MCF 10A (cell line): ENCODE results near the gene COASY. TPM values are rescaled to one million over a fixed set of nuclear protein-coding genes. Genes with fewer than 3 reads are reported as not detected.
A peak's percentile ranks its signal among the peaks of the same experiment; 100 is the strongest.

ENCODE experiments used
- BruUV-seq: library from RNA; stranded (reverse); fragments of 400-500 nt; replicated peaks from 2 replicates; lab custom pipeline; 2021; lab: Mats Ljungman, UMichigan
- CTCF ChIA-PET: fragments of 300-600 bp; sonication (Branson Sonifier 250); formaldehyde crosslinking; extraction: SDS; loops from one replicate; lab custom pipeline; 2021; ENCODE audit warnings: antibody characterized with exemption, inconsistent platforms; lab: Yijun Ruan, JAX
- POLR2A ChIA-PET: fragments of 300-600, 350-650 bp; sonication (Branson Sonifier 250); formaldehyde crosslinking; extraction: SDS; loops from one replicate; lab custom pipeline; 2020; ENCODE audit warnings: antibody characterized with exemption, inconsistent platforms; lab: Yijun Ruan, JAX
- DNase-seq: peaks from one replicate; pipeline ENCODE4 v3.0.0-alpha.2; 2018; ENCODE audit not compliant: unreplicated experiment
- H3K27ac Mint-ChIP-seq: one replicate; pipeline ENCODE4 v1.8.0; 2022; ENCODE audit warnings: mild to moderate bottlenecking, low read depth, mixed read lengths; ENCODE audit not compliant: unreplicated experiment
- H3K27me3 Mint-ChIP-seq: one replicate; pipeline ENCODE4 v1.8.0; 2022; ENCODE audit warnings: mixed read lengths; ENCODE audit not compliant: insufficient read depth, unreplicated experiment
- H3K36me3 Mint-ChIP-seq: one replicate; pipeline ENCODE4 v1.8.0; 2022; ENCODE audit warnings: mild to moderate bottlenecking, moderate library complexity, mixed read lengths; ENCODE audit not compliant: insufficient read depth, unreplicated experiment
- H3K4me1 Mint-ChIP-seq: one replicate; pipeline ENCODE4 v1.8.0; 2022; ENCODE audit warnings: mixed read lengths; ENCODE audit not compliant: insufficient read depth, unreplicated experiment
- H3K4me3 Mint-ChIP-seq: one replicate; pipeline ENCODE4 v1.8.0; 2022; ENCODE audit warnings: mild to moderate bottlenecking, moderate library complexity, mixed read lengths; ENCODE audit not compliant: unreplicated experiment
- H3K9me3 Mint-ChIP-seq: one replicate; pipeline ENCODE4 v1.8.0; 2022; ENCODE audit warnings: mixed read lengths; ENCODE audit not compliant: unreplicated experiment
- intact Hi-C: fragments of 100-400 bp; cut with micrococcal nuclease; formaldehyde crosslinking; loops from 2 replicates; pipeline ENCODE4 v1.14.1; 2022
- total RNA-seq: library from RNA; stranded (reverse); gene quantifications from 2 replicates; pipeline ENCODE4 v1.2.3, GENCODE V29; 2022
- TF ChIP-seq, protein P1 (sequence below): fragments of 200-600 bp; IDR thresholded peaks from one replicate; pipeline ENCODE4 v1.8.0; 2022; ENCODE audit warnings: antibody characterized with exemption, mild to moderate bottlenecking; ENCODE audit not compliant: unreplicated experiment

The COASY gene
- total RNA-seq, 1 experiment from 2014 or later, result 82.6 TPM

DNA sequence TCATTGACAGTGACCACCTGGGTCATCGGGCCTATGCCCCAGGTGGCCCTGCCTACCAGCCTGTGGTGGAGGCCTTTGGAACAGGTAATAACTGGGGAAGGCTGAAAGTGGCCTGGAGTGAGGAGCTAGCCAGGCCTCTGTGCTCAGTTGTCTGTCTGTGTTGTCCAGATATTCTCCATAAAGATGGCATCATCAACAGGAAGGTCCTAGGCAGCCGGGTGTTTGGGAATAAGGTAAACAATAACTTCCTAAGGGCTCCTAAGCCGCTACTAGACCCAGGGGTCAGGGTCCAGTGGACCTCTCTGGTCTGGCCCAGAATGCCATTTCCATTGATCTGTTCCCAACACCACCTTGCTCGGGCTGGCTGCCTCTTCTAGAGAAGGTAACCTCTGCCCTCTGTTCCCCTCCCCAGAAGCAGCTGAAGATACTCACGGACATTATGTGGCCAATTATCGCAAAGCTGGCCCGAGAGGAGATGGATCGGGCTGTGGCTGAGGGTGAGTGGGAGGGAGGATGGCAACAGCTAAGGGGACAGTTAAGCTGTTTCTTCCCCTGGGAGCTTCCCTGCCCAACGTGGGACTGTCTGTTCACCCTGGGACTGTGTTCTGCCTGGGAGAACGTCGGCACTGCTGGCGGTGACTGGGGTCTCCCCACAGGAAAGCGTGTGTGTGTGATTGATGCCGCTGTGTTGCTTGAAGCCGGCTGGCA is 3.0 kb downstream of the COASY start:
- Mint-ChIP-seq H3K9me3 (no peaks in the 10 kb centered on the region), H3K27ac (no peak overlapping the region), H3K27me3 (no peaks in the 10 kb centered on the region), H3K4me1 (peaks cover 18% of the 10 kb centered on the region), H3K4me3 (peak overlapping the region; percentile 94), H3K36me3 (peaks cover 27% of the 10 kb centered on the region)
- no peak for DNase-seq
- ChIA-PET CTCF (interaction anchor here (0.6 to 1.2 kb wide), 5 partner anchors 11 to 188 kb away, joined by 3 to 5 read pairs (median 4); no protein-coding TSS in a partner anchor), POLR2A (interaction anchor here (0.7 to 6.2 kb wide), 4 partner anchors 12 to 364 kb away, joined by 3 to 51 read pairs (median 3); partner anchors contain the start of genes BECN1 and PSMC3IP)
- BruUV-seq, result no TSS peak
- intact Hi-C loops, result no loop called here
- TF ChIP-seq, protein P1, sequence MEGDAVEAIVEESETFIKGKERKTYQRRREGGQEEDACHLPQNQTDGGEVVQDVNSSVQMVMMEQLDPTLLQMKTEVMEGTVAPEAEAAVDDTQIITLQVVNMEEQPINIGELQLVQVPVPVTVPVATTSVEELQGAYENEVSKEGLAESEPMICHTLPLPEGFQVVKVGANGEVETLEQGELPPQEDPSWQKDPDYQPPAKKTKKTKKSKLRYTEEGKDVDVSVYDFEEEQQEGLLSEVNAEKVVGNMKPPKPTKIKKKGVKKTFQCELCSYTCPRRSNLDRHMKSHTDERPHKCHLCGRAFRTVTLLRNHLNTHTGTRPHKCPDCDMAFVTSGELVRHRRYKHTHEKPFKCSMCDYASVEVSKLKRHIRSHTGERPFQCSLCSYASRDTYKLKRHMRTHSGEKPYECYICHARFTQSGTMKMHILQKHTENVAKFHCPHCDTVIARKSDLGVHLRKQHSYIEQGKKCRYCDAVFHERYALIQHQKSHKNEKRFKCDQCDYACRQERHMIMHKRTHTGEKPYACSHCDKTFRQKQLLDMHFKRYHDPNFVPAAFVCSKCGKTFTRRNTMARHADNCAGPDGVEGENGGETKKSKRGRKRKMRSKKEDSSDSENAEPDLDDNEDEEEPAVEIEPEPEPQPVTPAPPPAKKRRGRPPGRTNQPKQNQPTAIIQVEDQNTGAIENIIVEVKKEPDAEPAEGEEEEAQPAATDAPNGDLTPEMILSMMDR, result no peak

DNA sequence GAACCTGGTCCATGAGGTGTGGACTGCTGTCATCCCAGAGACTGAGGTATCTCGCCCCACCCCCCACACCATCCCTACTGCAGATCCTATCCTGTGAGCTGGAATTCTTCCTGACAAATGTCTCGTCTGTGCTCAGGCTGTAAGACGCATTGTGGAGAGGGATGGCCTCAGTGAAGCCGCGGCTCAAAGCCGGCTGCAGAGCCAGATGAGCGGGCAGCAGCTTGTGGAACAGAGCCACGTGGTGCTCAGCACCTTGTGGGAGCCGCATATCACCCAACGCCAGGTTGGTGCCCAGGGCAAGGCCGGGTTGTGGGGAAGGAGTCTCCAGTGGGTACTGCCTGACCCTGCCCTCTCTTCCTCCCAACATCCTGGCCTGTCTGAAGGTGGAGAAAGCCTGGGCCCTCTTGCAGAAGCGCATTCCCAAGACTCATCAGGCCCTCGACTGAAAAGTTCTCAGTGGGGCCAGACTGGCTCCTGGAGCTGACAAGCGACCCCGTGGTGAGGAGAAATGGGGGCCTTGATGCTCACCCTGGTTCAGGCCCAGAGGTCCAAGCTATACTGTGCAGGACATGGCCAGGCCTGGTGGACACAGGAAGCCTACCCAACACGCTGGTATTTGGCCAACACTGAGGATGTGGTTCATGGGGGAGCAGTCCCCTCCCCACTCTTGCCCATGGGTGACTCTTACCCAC is 3.7 kb downstream of the COASY start:
- no peaks in the 10 kb centered on the region for H3K9me3 Mint-ChIP-seq
- H3K4me1 Mint-ChIP-seq, result peaks cover 18% of the 10 kb centered on the region
- BruUV-seq, result no TSS peak
- no peaks in the 10 kb centered on the region for H3K27me3 Mint-ChIP-seq
- ChIA-PET CTCF (interaction anchor here (0.5 to 1.2 kb wide), 3 partner anchors 39 to 546 kb away, joined by 3 to 5 read pairs (median 4); no protein-coding TSS in a partner anchor), POLR2A (interaction anchor here (1.1 to 6.2 kb wide), 3 partner anchors 11 to 22 kb away, joined by 3 to 51 read pairs (median 8); partner anchors contain the start of gene PSMC3IP)
- H3K36me3 Mint-ChIP-seq, result peaks cover 34% of the 10 kb centered on the region
- intact Hi-C loops, result no loop called here
- H3K27ac Mint-ChIP-seq, result no peak overlapping the region
- TF ChIP-seq, protein P1, result no peak
- no peak overlapping the region for H3K4me3 Mint-ChIP-seq
- no peak for DNase-seq

DNA sequence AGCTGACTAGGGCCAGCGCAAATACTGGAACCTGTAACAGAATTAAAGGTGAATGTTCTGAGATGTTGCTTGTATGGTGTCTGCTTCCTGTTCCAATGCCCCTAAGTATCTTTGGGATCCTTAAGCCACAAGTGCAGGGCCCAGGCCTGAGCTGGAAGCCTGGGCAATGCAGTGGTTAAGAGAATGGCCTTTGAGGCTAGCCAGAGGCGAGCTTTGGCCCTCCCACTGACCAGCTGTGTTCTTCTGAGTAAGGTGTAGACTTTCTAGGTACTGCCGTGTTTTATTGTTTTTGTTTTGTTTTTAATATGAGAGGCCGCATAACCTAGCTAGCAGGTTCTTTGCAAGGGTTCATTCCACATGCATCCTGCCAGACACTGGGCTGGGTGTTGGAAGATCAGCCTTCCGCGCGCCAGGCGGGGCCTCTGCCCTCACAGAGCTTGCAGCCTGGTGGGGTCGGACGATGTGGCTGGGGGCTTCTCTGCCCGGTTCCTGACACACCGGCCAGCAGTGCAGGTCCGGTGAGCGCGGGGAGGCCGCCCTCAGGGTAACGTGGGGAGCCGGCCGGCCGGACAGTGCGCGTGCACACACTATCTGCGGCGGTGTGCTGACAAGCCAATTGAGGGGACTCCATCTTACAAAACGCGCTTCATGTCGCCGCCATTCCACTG is 4.4 kb downstream of the COASY start:
- H3K4me1 Mint-ChIP-seq, result peaks cover 18% of the 10 kb centered on the region
- CTCF ChIA-PET, result interaction anchor here (0.5 to 4.0 kb wide), 5 partner anchors 12 to 1045 kb away, joined by 3 to 17 read pairs (median 4); partner anchors contain the start of gene PSMC3IP
- peak overlapping the region; percentile 79 for H3K4me3 Mint-ChIP-seq
- no peak overlapping the region for H3K27ac Mint-ChIP-seq
- no peaks in the 10 kb centered on the region for H3K27me3 Mint-ChIP-seq
- H3K9me3 Mint-ChIP-seq, result no peaks in the 10 kb centered on the region
- POLR2A ChIA-PET, result interaction anchor here (1.2 to 6.2 kb wide), 3 partner anchors 11 to 30 kb away, joined by 8 to 51 read pairs (median 10); partner anchors contain the start of genes NAGLU and PSMC3IP
- intact Hi-C loops, result no loop called here
- no TSS peak for BruUV-seq
- TF ChIP-seq, protein P1, result no peak
- no peak for DNase-seq
- peaks cover 40% of the 10 kb centered on the region for H3K36me3 Mint-ChIP-seq
